ENCODE measurements around the gene ANKS1B.

GRCh38 chr12:99847936-99848335 lies 136.8 kb downstream of the ANKS1B start:
- TF ChIP-seq CTCF (IDR thresholded peaks at IDR 0.05; ENCODE audit: insufficient read depth, low read depth, low read length), result no peak
- TF ChIP-seq EZH2 (IDR thresholded peaks at IDR 0.05; ENCODE audit: insufficient read depth, low read length), result no peak
